ENCODE measurements around the gene SMIM13. TPM values are rescaled to one million over a fixed set of nuclear protein-coding genes. Genes with fewer than 3 reads are reported as not detected.

The SMIM13 gene
- total and polyA plus RNA-seq, 4 donors = 2.9 to 14.7 (median 5.7) TPM

- H3K27me3 ChIP-seq (ENCODE audit: control insufficient read depth in 3 of 3, insufficient read depth in 3 of 3, low read length in 2 of 3) = no peaks in the 10 kb centered on the region
- ATAC-seq (ENCODE audit: insufficient read depth, low FRiP score) (no peak), DNase-seq (no peak)
These were observed 26.8 kb downstream of the SMIM13 start for GRCh38 chr6:11120271-11121005.

GRCh38 chr6:11121851-11122250, 28.2 kb downstream of the SMIM13 start:
- H3K9ac ChIP-seq (ENCODE audit: insufficient read depth in 1 of 2, low read length in 2 of 2) = no peak overlapping the region
- H3K4me1 ChIP-seq (ENCODE audit: control insufficient read depth in 5 of 5, insufficient read depth in 5 of 5, low read length in 5 of 5) = peaks cover 0 to 12% (median 0%) of the 10 kb centered on the region in 5 donors
- H3K9me3 ChIP-seq (ENCODE audit: control insufficient read depth in 4 of 4, insufficient read depth in 3 of 4, low read length in 3 of 4) = no peaks in the 10 kb centered on the region
- WGBS, 2 donors = 89 to 90% methylated on average over 2 of the region's 2 CpGs
- DNase-seq = peak in 1 of 3 donors; percentile 18
- TF ChIP-seq, protein P1, sequence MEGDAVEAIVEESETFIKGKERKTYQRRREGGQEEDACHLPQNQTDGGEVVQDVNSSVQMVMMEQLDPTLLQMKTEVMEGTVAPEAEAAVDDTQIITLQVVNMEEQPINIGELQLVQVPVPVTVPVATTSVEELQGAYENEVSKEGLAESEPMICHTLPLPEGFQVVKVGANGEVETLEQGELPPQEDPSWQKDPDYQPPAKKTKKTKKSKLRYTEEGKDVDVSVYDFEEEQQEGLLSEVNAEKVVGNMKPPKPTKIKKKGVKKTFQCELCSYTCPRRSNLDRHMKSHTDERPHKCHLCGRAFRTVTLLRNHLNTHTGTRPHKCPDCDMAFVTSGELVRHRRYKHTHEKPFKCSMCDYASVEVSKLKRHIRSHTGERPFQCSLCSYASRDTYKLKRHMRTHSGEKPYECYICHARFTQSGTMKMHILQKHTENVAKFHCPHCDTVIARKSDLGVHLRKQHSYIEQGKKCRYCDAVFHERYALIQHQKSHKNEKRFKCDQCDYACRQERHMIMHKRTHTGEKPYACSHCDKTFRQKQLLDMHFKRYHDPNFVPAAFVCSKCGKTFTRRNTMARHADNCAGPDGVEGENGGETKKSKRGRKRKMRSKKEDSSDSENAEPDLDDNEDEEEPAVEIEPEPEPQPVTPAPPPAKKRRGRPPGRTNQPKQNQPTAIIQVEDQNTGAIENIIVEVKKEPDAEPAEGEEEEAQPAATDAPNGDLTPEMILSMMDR (IDR thresholded peaks at IDR 0.05; ENCODE audit: control extremely low read depth, extremely low read depth) = no peak
- H3K27ac ChIP-seq (ENCODE audit: low read depth in 1 of 2, low read length in 1 of 2) = no peak overlapping the region
- H3K27me3 ChIP-seq (ENCODE audit: control insufficient read depth in 3 of 3, insufficient read depth in 3 of 3, low read length in 2 of 3) = no peaks in the 10 kb centered on the region
- H3K4me3 ChIP-seq = no peak overlapping the region
- no peak for ATAC-seq (ENCODE audit: insufficient read depth, low FRiP score)
- H3K36me3 ChIP-seq (ENCODE audit: control insufficient read depth in 4 of 4, insufficient read depth in 4 of 4, low read length in 4 of 4) = peaks cover 0 to 3% (median 0%) of the 10 kb centered on the region in 4 donors

More at GRCh38 chr6:11120271-11121005, 26.8 kb downstream of the SMIM13 start:
- Histone ChIP-seq H3K27ac (ENCODE audit: low read depth in 1 of 2, low read length in 1 of 2) (no peak overlapping the region), H3K9ac (ENCODE audit: insufficient read depth in 1 of 2, low read length in 2 of 2) (no peak overlapping the region), H3K4me3 (no peak overlapping the region), H3K36me3 (ENCODE audit: control insufficient read depth in 4 of 4, insufficient read depth in 4 of 4, low read length in 4 of 4) (no peaks in the 10 kb centered on the region), H3K9me3 (ENCODE audit: control insufficient read depth in 4 of 4, insufficient read depth in 3 of 4, low read length in 3 of 4) (no peaks in the 10 kb centered on the region), H3K4me1 (ENCODE audit: control insufficient read depth in 5 of 5, insufficient read depth in 5 of 5, low read length in 5 of 5) (peaks cover 0 to 12% (median 0%) of the 10 kb centered on the region in 5 donors)
- TF ChIP-seq, protein P1 (IDR thresholded peaks at IDR 0.05; ENCODE audit: control extremely low read depth, extremely low read depth) = no peak
- 73 to 79% methylated on average over 4 of the region's 4 CpGs for WGBS, 2 donors

GRCh38 chr6:11122380-11122779, 28.7 kb downstream of the SMIM13 start:
- Histone ChIP-seq H3K4me3 (no peak overlapping the region), H3K36me3 (ENCODE audit: control insufficient read depth in 4 of 4, insufficient read depth in 4 of 4, low read length in 4 of 4) (peaks cover 0 to 3% (median 0%) of the 10 kb centered on the region in 4 donors), H3K4me1 (ENCODE audit: control insufficient read depth in 5 of 5, insufficient read depth in 5 of 5, low read length in 5 of 5) (peaks cover 0 to 12% (median 0%) of the 10 kb centered on the region in 5 donors), H3K9me3 (ENCODE audit: control insufficient read depth in 4 of 4, insufficient read depth in 3 of 4, low read length in 3 of 4) (no peaks in the 10 kb centered on the region), H3K27ac (ENCODE audit: low read depth in 1 of 2, low read length in 1 of 2) (no peak overlapping the region), H3K9ac (ENCODE audit: insufficient read depth in 1 of 2, low read length in 2 of 2) (no peak overlapping the region), H3K27me3 (ENCODE audit: control insufficient read depth in 3 of 3, insufficient read depth in 3 of 3, low read length in 2 of 3) (no peaks in the 10 kb centered on the region)
- DNase-seq = no peak
- 89 to 93% methylated on average over 1 of the region's 1 CpG for WGBS, 2 donors
- ATAC-seq (ENCODE audit: insufficient read depth, low FRiP score) = no peak
- TF ChIP-seq, protein P1 (IDR thresholded peaks at IDR 0.05; ENCODE audit: control extremely low read depth, extremely low read depth) = no peak

Measured in lung (tissue), 12 donors.